SH-SY5Y (cell line): Measurements from ENCODE around the gene PAH.
A peak's percentile ranks its signal among the peaks of the same experiment; 100 is the strongest.

Source experiments
- GATA2 ChIP-seq: IDR thresholded peaks from 2 replicates; pipeline ENCODE4 v1.6.1; 2011; ENCODE audit warnings: mild to moderate bottlenecking, low read depth, low read length
- GATA3 ChIP-seq: IDR thresholded peaks from 2 replicates; pipeline ENCODE4 v1.6.1; 2011; ENCODE audit warnings: low read depth, mild to moderate bottlenecking, low read length, moderate library complexity

Gene PAH

GRCh38 chr12:102896067-102896466, 21.0 kb downstream of the PAH start:
- no peak for TF ChIP-seq GATA3
- no peak for TF ChIP-seq GATA2

- TF ChIP-seq GATA2, result no peak
- no peak for TF ChIP-seq GATA3
Observed at GRCh38 chr12:102891756-102892155, 25.3 kb downstream of the PAH start.

GRCh38 chr12:102888511-102888910, 28.5 kb downstream of the PAH start:
- TF ChIP-seq GATA2 (no peak), GATA3 (no peak)

- TF ChIP-seq GATA2, result no peak
Observed at GRCh38 chr12:102885043-102885932, 31.8 kb downstream of the PAH start.

- TF ChIP-seq GATA2 (0 out of 2 replicates have a peak, but pooled peaks have one; percentile 6), GATA3 (no peak)
Observed at GRCh38 chr12:102883204-102883799, 33.7 kb downstream of the PAH start.

- TF ChIP-seq GATA3 (no peak), GATA2 (no peak)
Observed at GRCh38 chr12:102880783-102881182, 36.3 kb downstream of the PAH start.

GRCh38 chr12:102879144-102879763, 37.8 kb downstream of the PAH start:
- peak; percentile 31; the same call in 1 of the 2 replicates for TF ChIP-seq GATA2
- TF ChIP-seq GATA3, result no peak

GRCh38 chr12:102876883-102877282, 40.2 kb downstream of the PAH start:
- TF ChIP-seq GATA2, result no peak

- no peak for TF ChIP-seq GATA3
- TF ChIP-seq GATA2, result no peak
Observed at GRCh38 chr12:102874819-102875218, 42.2 kb downstream of the PAH start.

- TF ChIP-seq GATA3 (no peak), GATA2 (no peak)
Observed at GRCh38 chr12:102873077-102873476, 44.0 kb downstream of the PAH start.

- TF ChIP-seq GATA3, result no peak
Observed at GRCh38 chr12:102871014-102871413, 46.0 kb downstream of the PAH start.

GRCh38 chr12:102869571-102869970, 47.5 kb downstream of the PAH start:
- no peak for TF ChIP-seq GATA2
- no peak for TF ChIP-seq GATA3

GRCh38 chr12:102865821-102866615, 51.0 kb downstream of the PAH start:
- no peak for TF ChIP-seq GATA3
- no peak for TF ChIP-seq GATA2

- TF ChIP-seq GATA3, result no peak
- no peak for TF ChIP-seq GATA2
Observed at GRCh38 chr12:102862486-102862885, 54.6 kb downstream of the PAH start.

- no peak for TF ChIP-seq GATA3
- no peak for TF ChIP-seq GATA2
Observed at GRCh38 chr12:102851246-102851645, 65.8 kb downstream of the PAH start.
